Body of pancreas (tissue), 4 donors: ENCODE results near the gene UBAC1. TPM values are rescaled to one million over a fixed set of nuclear protein-coding genes. Genes with fewer than 3 reads are reported as not detected.

Source experiments
- ATAC-seq: fragments of 150-250 bp; one replicate; pipeline ENCODE4 v1.9.1; 2016
- DNase-seq, 4 donors: peaks; one replicate each; pipeline ENCODE4 v3.0.0-alpha.2; 2019
- H3K27ac ChIP-seq, 4 donors: fragments of 200-600 bp; sonication (generic); 1 replicate in 3 of 4; 2 replicates in 1 of 4; pipeline versions ENCODE4 v1.5.1 to v1.6.1; 2016 to 2019; ENCODE audit warnings: mild to moderate bottlenecking in 1 of 4, mixed read lengths in 1 of 4, moderate library complexity in 1 of 4
- H3K27me3 ChIP-seq, 2 donors: fragments of 200-600 bp; sonication (generic); one replicate each; pipeline ENCODE4 v1.6.0; 2016; ENCODE audit warnings: mild to moderate bottlenecking in 1 of 2
- H3K36me3 ChIP-seq, 2 donors: fragments of 200-600 bp; sonication (generic); replicated peaks in 1 of 2; 2 replicates each; pipeline ENCODE4 v1.5.1; 2016; ENCODE audit warnings: low read depth in 2 of 2; ENCODE audit not compliant: insufficient read depth in 1 of 2
- H3K4me1 ChIP-seq: fragments of 200-600 bp; sonication (generic); one replicate; pipeline ENCODE4 v1.6.0; 2016
- H3K4me3 ChIP-seq, 2 donors: fragments of 200-600 bp; sonication (generic); 1 replicate in 1 of 2; 2 replicates in 1 of 2; pipeline ENCODE4 v1.5.1; 2016 to 2019
- H3K9me3 ChIP-seq, 3 donors: fragments of 200-600 bp; sonication (generic); 1 replicate in 2 of 3; 2 replicates in 1 of 3; pipeline ENCODE4 v1.5.1; 2016
- CTCF ChIP-seq, 7 experiments: fragments of 450-650 bp in 4 of 7; fragments of 200-600 bp in 3 of 7; sonication (generic) in 3 of 7; IDR thresholded peaks; one replicate each; pipeline ENCODE4 v1.5.1; 2016 to 2019; ENCODE audit warnings: antibody characterized with exemption in 7 of 7
- POLR2A ChIP-seq, 3 donors: fragments of 450-650 bp; IDR thresholded peaks; one replicate each; pipeline ENCODE4 v1.6.1; 2016; ENCODE audit warnings: antibody characterized with exemption in 3 of 3, mild to moderate bottlenecking in 2 of 3
- WGBS, 2 donors: methylation state at CpG; one replicate each; pipeline ENCODE4 v1.1.5; 2017; 5-methylcytosine and 5-hydroxymethylcytosine counted together
- intact Hi-C: fragments of 100-400 bp; cut with DNase I; formaldehyde crosslinking; loops from one replicate; pipeline ENCODE4 v1.15.1; 2023
- total RNA-seq, 2 donors: library from RNA; depleted of rRNA; stranded (reverse); fragments of >200 nt; gene quantifications; one replicate each; pipeline ENCODE4 v1.1.0, GENCODE V29; 2016

The UBAC1 gene
- total RNA-seq, 2 donors from 2014 or later, result 17.4 to 25.4 TPM

GRCh38 chr9:135983208-135984071 is 22.3 kb upstream of the UBAC1 start:
- Histone ChIP-seq H3K36me3 (no peaks in the 10 kb centered on the region), H3K27me3 (no peaks in the 10 kb centered on the region), H3K4me1 (no peaks in the 10 kb centered on the region), H3K27ac (no peak overlapping the region), H3K4me3 (no peak overlapping the region), H3K9me3 (no peaks in the 10 kb centered on the region)
- intact Hi-C loops, result no loop called here
- DNase-seq (no peak), ATAC-seq (no peak)
- WGBS, 2 donors, result 61% methylated on average over 26 of the region's 26 CpGs
- TF ChIP-seq CTCF (IDR thresholded peaks at IDR 0.05) (no peak), POLR2A (IDR thresholded peaks at IDR 0.05) (no peak)

GRCh38 chr9:135982499-135983207 is 21.5 kb upstream of the UBAC1 start:
- no peaks in the 10 kb centered on the region for H3K36me3 ChIP-seq
- ATAC-seq (no peak), DNase-seq (no peak)
- H3K9me3 ChIP-seq, result no peaks in the 10 kb centered on the region
- H3K4me1 ChIP-seq, result no peaks in the 10 kb centered on the region
- WGBS, 2 donors, result 62 to 76% methylated on average over 12 to 19 of the region's 24 CpGs
- no peak for TF ChIP-seq CTCF (IDR thresholded peaks at IDR 0.05)
- TF ChIP-seq POLR2A (IDR thresholded peaks at IDR 0.05), result no peak
- no peak overlapping the region for H3K4me3 ChIP-seq
- no peak overlapping the region for H3K27ac ChIP-seq
- no peaks in the 10 kb centered on the region for H3K27me3 ChIP-seq
- intact Hi-C loops, result no loop called here

GRCh38 chr9:135980926-135981630 is 19.9 kb upstream of the UBAC1 start:
- Histone ChIP-seq H3K27ac (no peak overlapping the region), H3K4me3 (no peak overlapping the region), H3K9me3 (no peaks in the 10 kb centered on the region), H3K27me3 (no peaks in the 10 kb centered on the region), H3K4me1 (no peaks in the 10 kb centered on the region), H3K36me3 (no peaks in the 10 kb centered on the region)
- 74 to 82% methylated on average over 15 to 24 of the region's 29 CpGs for WGBS, 2 donors
- ATAC-seq (no peak), DNase-seq (no peak)
- TF ChIP-seq POLR2A (IDR thresholded peaks at IDR 0.05), result no peak
- no peak for TF ChIP-seq CTCF (IDR thresholded peaks at IDR 0.05)
- intact Hi-C loops, result no loop called here

- TF ChIP-seq CTCF (IDR thresholded peaks at IDR 0.05) (no peak), POLR2A (IDR thresholded peaks at IDR 0.05) (no peak)
- 49 to 54% methylated on average over 9 to 19 of the region's 19 CpGs for WGBS, 2 donors
- H3K36me3 ChIP-seq, result no peaks in the 10 kb centered on the region
- no peaks in the 10 kb centered on the region for H3K27me3 ChIP-seq
- H3K27ac ChIP-seq, result no peak overlapping the region
- H3K9me3 ChIP-seq, result no peaks in the 10 kb centered on the region
- no peak for DNase-seq
- intact Hi-C loops, result no loop called here
- no peak overlapping the region for H3K4me3 ChIP-seq
- ATAC-seq, result no peak
- H3K4me1 ChIP-seq, result no peaks in the 10 kb centered on the region
Measured at GRCh38 chr9:135979547-135980166, 18.5 kb upstream of the UBAC1 start.
